Stimulated activated CD8-positive, alpha-beta memory T cell treated with anti-CD3 and anti-CD28 coated beads, Interleukin-4, amount 100 ng/mL, for 48 hours (primary cell): ENCODE measurements around the gene HOATZ.
A peak's percentile ranks its signal among the peaks of the same experiment; 100 is the strongest.

Experiments used
- DNase-seq: peaks from one replicate; pipeline ENCODE4 v3.0.0-alpha.2; 2020

Gene HOATZ

GRCh38 chr11:111585371-111585770 lies 70.8 kb downstream of the HOATZ start:
- DNase-seq = no peak

DNA sequence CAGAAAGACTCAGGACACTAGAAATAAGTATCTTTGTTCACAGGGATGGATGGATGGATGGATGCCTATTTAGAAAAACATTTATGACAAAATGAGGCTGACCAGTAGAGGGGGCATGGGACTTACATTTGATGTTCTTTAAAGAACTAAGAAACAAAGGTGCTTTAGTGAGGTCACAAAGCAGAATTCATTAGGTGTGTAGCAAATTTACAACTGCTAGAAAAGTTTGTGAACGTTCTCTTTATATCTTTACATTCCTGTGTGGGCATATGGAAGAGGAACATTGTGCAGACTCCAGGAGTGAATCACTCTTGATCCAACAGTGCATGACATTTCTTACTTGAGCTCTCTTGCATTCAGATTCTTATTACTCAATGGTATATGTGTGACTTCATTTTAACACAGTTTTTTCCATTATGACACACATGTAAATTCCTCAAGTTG lies 71.8 kb downstream of the HOATZ start:
- peak; percentile 48 for DNase-seq
